Measurements from ENCODE around the gene FLVCR2.

The FLVCR2 gene

GRCh38 chr14:75578102-75578785 lies at the start of gene FLVCR2:
TSS of gene FLVCR2 (plus strand) at chr14:75578620. CDS start at chr14:75578973, 353 bp downstream.
- peak; percentile 81 for DNase-seq (ENCODE audit: low spot score)

- DNase-seq (ENCODE audit: low spot score), result no peak
Measured at GRCh38 chr14:75531256-75531655, 47.2 kb upstream of the FLVCR2 start.

GRCh38 chr14:75531660-75532317 lies 46.6 kb upstream of the FLVCR2 start:
- DNase-seq (ENCODE audit: low spot score), result no peak

- DNase-seq (ENCODE audit: low spot score), result no peak
Measured at GRCh38 chr14:75533791-75534555, 44.4 kb upstream of the FLVCR2 start.

GRCh38 chr14:75535164-75535898 lies 43.1 kb upstream of the FLVCR2 start:
- DNase-seq (ENCODE audit: low spot score), result no peak

GRCh38 chr14:75537071-75537470 lies 41.3 kb upstream of the FLVCR2 start:
- DNase-seq (ENCODE audit: low spot score), result no peak

- DNase-seq (ENCODE audit: low spot score), result no peak
Measured at GRCh38 chr14:75539162-75539560, 39.3 kb upstream of the FLVCR2 start.

- no peak for DNase-seq (ENCODE audit: low spot score)
Measured at GRCh38 chr14:75539561-75540478, 38.6 kb upstream of the FLVCR2 start.

- no peak for DNase-seq (ENCODE audit: low spot score)
Measured at GRCh38 chr14:75540479-75540851, 38.0 kb upstream of the FLVCR2 start.

GRCh38 chr14:75542588-75543091 lies 35.8 kb upstream of the FLVCR2 start:
- peak; percentile 32 for DNase-seq (ENCODE audit: low spot score)

- DNase-seq (ENCODE audit: low spot score), result no peak
Measured at GRCh38 chr14:75543253-75543652, 35.2 kb upstream of the FLVCR2 start.

GRCh38 chr14:75543786-75544185 lies 34.6 kb upstream of the FLVCR2 start:
- no peak for DNase-seq (ENCODE audit: low spot score)

GRCh38 chr14:75545907-75546306 lies 32.5 kb upstream of the FLVCR2 start:
- no peak for DNase-seq (ENCODE audit: low spot score)

- DNase-seq (ENCODE audit: low spot score), result no peak
Measured at GRCh38 chr14:75547552-75548250, 30.7 kb upstream of the FLVCR2 start.

GRCh38 chr14:75548544-75548943 lies 29.9 kb upstream of the FLVCR2 start:
- no peak for DNase-seq (ENCODE audit: low spot score)

GRCh38 chr14:75549169-75549568 lies 29.3 kb upstream of the FLVCR2 start:
- DNase-seq (ENCODE audit: low spot score), result no peak

- no peak for DNase-seq (ENCODE audit: low spot score)
Measured at GRCh38 chr14:75551021-75551420, 27.4 kb upstream of the FLVCR2 start.

- no peak for DNase-seq (ENCODE audit: low spot score)
Measured at GRCh38 chr14:75553157-75553556, 25.3 kb upstream of the FLVCR2 start.

GRCh38 chr14:75553761-75554364 lies 24.6 kb upstream of the FLVCR2 start:
- no peak for DNase-seq (ENCODE audit: low spot score)

- DNase-seq (ENCODE audit: low spot score), result no peak
Measured at GRCh38 chr14:75554482-75554881, 23.9 kb upstream of the FLVCR2 start.
